Lower leg skin (tissue), 3 donors: ENCODE results near the gene CORIN.

ENCODE experiments used
- CTCF ChIP-seq, 3 donors: fragments of 450-650 bp; IDR thresholded peaks; one replicate each; pipeline ENCODE4 v1.5.1; 2016; ENCODE audit warnings: antibody characterized with exemption in 3 of 3, mild to moderate bottlenecking in 3 of 3, moderate library complexity in 2 of 3
- POLR2A ChIP-seq, 2 donors: fragments of 450-650 bp; IDR thresholded peaks; one replicate each; pipeline ENCODE4 v1.6.1; 2016 to 2017; ENCODE audit warnings: antibody characterized with exemption in 2 of 2, mild to moderate bottlenecking in 1 of 2, moderate library complexity in 1 of 2

GRCh38 chr4:47577779-47578553 is 259.9 kb downstream of the CORIN start:
- no peak for TF ChIP-seq CTCF (IDR thresholded peaks at IDR 0.05)
- no peak for TF ChIP-seq POLR2A (IDR thresholded peaks at IDR 0.05)
